H1 (cell line): Measurements from ENCODE around the gene RNU6-1. TPM values are rescaled to one million over a fixed set of nuclear protein-coding genes. Genes with fewer than 3 reads are reported as not detected.

Experiments
- BCL11A ChIP-seq, 2 experiments: IDR thresholded peaks; one replicate each; pipeline ENCODE4 v1.6.1; 2011; ENCODE audit warnings: low read depth in 2 of 2, low read length in 2 of 2, mild to moderate bottlenecking in 2 of 2
- BRCA1 ChIP-seq: IDR thresholded peaks from 2 replicates; pipeline ENCODE4 v1.6.1; 2012; ENCODE audit warnings: low read depth, low read length, improper control_type of control experiment
- polyA plus RNA-seq, 7 experiments: library from polyadenylated mRNA; depleted of rRNA in 3 of 7; stranded (reverse) in 5 of 7; unstranded in 2 of 7; fragments of >200 nt in 5 of 7; fragments of 200-250 nt in 2 of 7; gene quantifications; 1 replicate in 5 of 7; 2 replicates in 1 of 7; 4 replicates in 1 of 7; pipeline versions ENCODE4 v1.2.1 to v1.2.3, GENCODE V29; 2011 to 2013; ENCODE audit warnings: missing spikeins in 2 of 7, mixed read lengths in 2 of 7
- total RNA-seq: library from RNA; stranded (reverse); fragmentation: NEBNext Ultra II Directional; extraction: Animal tissue kit (Norgen Biotek cat#: 25700); gene quantifications from 2 replicates; pipeline ENCODE4 v1.2.1, GENCODE V29; 2021
- TF ChIP-seq, protein P1 (sequence below), 3 experiments: IDR thresholded peaks; 1 replicate in 2 of 3; 2 replicates in 1 of 3; pipeline versions ENCODE4 v1.5.1 to v1.6.1; 2011; ENCODE audit warnings: low read length in 3 of 3, mild to moderate bottlenecking in 3 of 3, inconsistent platforms in 2 of 3, low read depth in 1 of 3, moderate library complexity in 1 of 3; ENCODE audit not compliant: insufficient read depth in 1 of 3; ENCODE audit errors: control extremely low read depth in 1 of 3

The RNU6-1 gene
- total and polyA plus RNA-seq, 2 of the 8 experiments (the other 6 are each of a cell fraction or from before 2014, with no cell fraction given) = not detected

DNA sequence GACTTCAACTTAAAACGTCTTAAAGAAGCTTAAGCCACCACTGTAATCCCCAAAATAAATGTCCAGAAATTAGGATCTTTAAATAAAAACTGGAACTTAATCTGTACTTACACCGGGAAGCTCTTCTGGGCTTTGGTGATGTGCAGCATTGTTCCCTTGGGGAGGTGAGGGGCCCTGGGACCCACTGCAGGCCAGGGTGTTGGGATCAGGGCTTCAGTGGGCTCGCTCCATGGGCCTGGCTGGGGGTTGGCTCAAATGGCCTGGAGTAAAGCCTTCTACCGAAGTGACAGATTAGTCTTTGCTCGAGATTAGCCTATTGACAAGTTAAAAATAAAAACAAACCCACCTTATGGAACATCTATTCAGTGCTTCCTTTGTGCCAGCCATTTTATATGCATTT lies 6.1 kb upstream of the RNU6-1 start (continued):
- no peak for TF ChIP-seq BRCA1
- TF ChIP-seq, protein P1, sequence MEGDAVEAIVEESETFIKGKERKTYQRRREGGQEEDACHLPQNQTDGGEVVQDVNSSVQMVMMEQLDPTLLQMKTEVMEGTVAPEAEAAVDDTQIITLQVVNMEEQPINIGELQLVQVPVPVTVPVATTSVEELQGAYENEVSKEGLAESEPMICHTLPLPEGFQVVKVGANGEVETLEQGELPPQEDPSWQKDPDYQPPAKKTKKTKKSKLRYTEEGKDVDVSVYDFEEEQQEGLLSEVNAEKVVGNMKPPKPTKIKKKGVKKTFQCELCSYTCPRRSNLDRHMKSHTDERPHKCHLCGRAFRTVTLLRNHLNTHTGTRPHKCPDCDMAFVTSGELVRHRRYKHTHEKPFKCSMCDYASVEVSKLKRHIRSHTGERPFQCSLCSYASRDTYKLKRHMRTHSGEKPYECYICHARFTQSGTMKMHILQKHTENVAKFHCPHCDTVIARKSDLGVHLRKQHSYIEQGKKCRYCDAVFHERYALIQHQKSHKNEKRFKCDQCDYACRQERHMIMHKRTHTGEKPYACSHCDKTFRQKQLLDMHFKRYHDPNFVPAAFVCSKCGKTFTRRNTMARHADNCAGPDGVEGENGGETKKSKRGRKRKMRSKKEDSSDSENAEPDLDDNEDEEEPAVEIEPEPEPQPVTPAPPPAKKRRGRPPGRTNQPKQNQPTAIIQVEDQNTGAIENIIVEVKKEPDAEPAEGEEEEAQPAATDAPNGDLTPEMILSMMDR (IDR thresholded peaks at IDR 0.05; ENCODE audit: control extremely low read depth in 1 of 3, insufficient read depth in 1 of 3, low read depth in 1 of 3, low read length in 3 of 3) = no peak
- TF ChIP-seq BCL11A (IDR thresholded peaks at IDR 0.05; ENCODE audit: low read depth in 2 of 2, low read length in 2 of 2) = no peak
